Naive thymus-derived CD4-positive, alpha-beta T cell (primary cell): ENCODE results near the gene CACNA1C. TPM values are rescaled to one million over a fixed set of nuclear protein-coding genes. Genes with fewer than 3 reads are reported as not detected.
A peak's percentile ranks its signal among the peaks of the same experiment; 100 is the strongest.

Source experiments
- ATAC-seq: fragments of 150-1000 bp; cut with Tn5 transposase; 2 replicates; pipeline ENCODE4 v1.10.0; 2021; ENCODE audit warnings: mild to moderate bottlenecking, moderate library complexity
- CTCF ChIA-PET: fragments of 350-600 bp; sonication (Branson Sonifier 250); formaldehyde crosslinking; loops from one replicate; lab custom pipeline; 2021; ENCODE audit warnings: antibody characterized with exemption; lab: Charles Lee
- POLR2A ChIA-PET: fragments of 350-600 bp; sonication (Branson Sonifier 250); formaldehyde crosslinking; loops from one replicate; lab custom pipeline; 2021; ENCODE audit warnings: antibody characterized with exemption, inconsistent platforms; lab: Charles Lee
- DNase-seq, 9 donors: peaks; one replicate each; pipeline versions ENCODE4 v3.0.0 to v3.0.0-alpha.2; 2020 to 2022; ENCODE audit warnings: mixed read lengths in 1 of 9
- H3K27ac ChIP-seq: one replicate; pipeline ENCODE4 v1.7.0; 2013; ENCODE audit warnings: mild to moderate bottlenecking, low read depth, low read length, moderate library complexity
- H3K27me3 ChIP-seq, 2 donors: one replicate each; pipeline ENCODE4 v1.7.0; 2013; ENCODE audit warnings: low read length in 2 of 2, mild to moderate bottlenecking in 2 of 2, moderate library complexity in 2 of 2; ENCODE audit not compliant: control insufficient read depth in 2 of 2, insufficient read depth in 2 of 2
- H3K36me3 ChIP-seq, 3 experiments: 1 replicate in 2 of 3; 2 replicates in 1 of 3; pipeline ENCODE4 v1.7.0; 2013; ENCODE audit warnings: low read length in 3 of 3, mild to moderate bottlenecking in 3 of 3, moderate library complexity in 1 of 3; ENCODE audit not compliant: insufficient read depth in 3 of 3, control insufficient read depth in 2 of 3
- H3K4me1 ChIP-seq, 2 donors: one replicate each; pipeline ENCODE4 v1.7.0; 2013; ENCODE audit warnings: low read length in 2 of 2, mild to moderate bottlenecking in 2 of 2, moderate library complexity in 1 of 2; ENCODE audit not compliant: control insufficient read depth in 2 of 2, insufficient read depth in 2 of 2
- H3K4me3 ChIP-seq: 2 replicates; pipeline ENCODE4 v1.7.0; 2013; ENCODE audit warnings: mild to moderate bottlenecking, low read length
- H3K9me3 ChIP-seq, 3 experiments: 1 replicate in 2 of 3; 2 replicates in 1 of 3; pipeline ENCODE4 v1.7.0; 2013; ENCODE audit warnings: low read length in 3 of 3; ENCODE audit not compliant: control insufficient read depth in 2 of 3
- H3K27ac Mint-ChIP-seq, 9 donors: one replicate each; pipeline ENCODE4 v1.8.0; 2020 to 2022; ENCODE audit warnings: mixed read lengths in 9 of 9, mild to moderate bottlenecking in 8 of 9, moderate library complexity in 5 of 9, inconsistent platforms in 2 of 9
- H3K27me3 Mint-ChIP-seq, 5 donors: one replicate each; pipeline ENCODE4 v1.8.0; 2021 to 2022; ENCODE audit warnings: mixed read lengths in 5 of 5, mild to moderate bottlenecking in 1 of 5
- H3K36me3 Mint-ChIP-seq, 5 donors: one replicate each; pipeline ENCODE4 v1.8.0; 2020 to 2022; ENCODE audit warnings: mixed read lengths in 5 of 5, mild to moderate bottlenecking in 3 of 5, inconsistent platforms in 1 of 5
- H3K4me1 Mint-ChIP-seq, 7 donors: one replicate each; pipeline ENCODE4 v1.8.0; 2020 to 2022; ENCODE audit warnings: mixed read lengths in 7 of 7, mild to moderate bottlenecking in 3 of 7, inconsistent platforms in 1 of 7
- H3K4me3 Mint-ChIP-seq, 10 donors: one replicate each; pipeline ENCODE4 v1.8.0; 2020 to 2022; ENCODE audit warnings: mild to moderate bottlenecking in 10 of 10, mixed read lengths in 10 of 10, moderate library complexity in 6 of 10, inconsistent platforms in 2 of 10
- H3K9me3 Mint-ChIP-seq, 11 donors: one replicate each; pipeline ENCODE4 v1.8.0; 2020 to 2022; ENCODE audit warnings: mixed read lengths in 11 of 11, mild to moderate bottlenecking in 4 of 11, inconsistent platforms in 1 of 11, moderate library complexity in 1 of 11
- intact Hi-C, 2 donors: fragments of 100-400 bp; cut with micrococcal nuclease; formaldehyde crosslinking; loops; one replicate each; pipeline ENCODE4 v1.15.1; 2023
- polyA plus RNA-seq, 2 donors: library from polyadenylated mRNA; unstranded; fragments of 300-500 nt; fragmentation: Illumina TruSeq; gene quantifications; one replicate each; pipeline ENCODE4 v1.2.3, GENCODE V29; 2021
- total RNA-seq, 6 experiments: library from RNA in 5 of 6; stranded (reverse) in 5 of 6; gene quantifications; 1 replicate in 5 of 6; 2 replicates in 1 of 6; pipeline ENCODE4 v1.2.3 and lab custom pipeline; 2021 to 2026

CACNA1C gene
- total and polyA plus RNA-seq, 7 experiments from 2014 or later = 0.04 to 0.48 (median 0.08) TPM

- POLR2A ChIA-PET = no interaction called here
- no peak for DNase-seq
- H3K27me3 ChIP-seq = no peaks in the 10 kb centered on the region
Observed at GRCh38 chr12:2637371-2637770, 584.6 kb downstream of the CACNA1C start.

GRCh38 chr12:2638273-2639019 is 585.7 kb downstream of the CACNA1C start:
- H3K27me3 Mint-ChIP-seq = peaks cover 4 to 43% (median 11%) of the 10 kb centered on the region in 5 donors
- intact Hi-C loops = no loop called here
- Histone ChIP-seq H3K4me1 (peaks cover 0 to 18% of the 10 kb centered on the region in 2 donors), H3K9me3 (no peaks in the 10 kb centered on the region), H3K27ac (no peak overlapping the region), H3K4me3 (no peak overlapping the region), H3K36me3 (no peaks in the 10 kb centered on the region), H3K27me3 (no peaks in the 10 kb centered on the region)
- ChIA-PET POLR2A (no interaction called here), CTCF (no interaction called here)
- no peak overlapping the region for H3K27ac Mint-ChIP-seq
- DNase-seq (no peak), ATAC-seq (no peak)
- H3K4me1 Mint-ChIP-seq = peaks cover 12 to 26% (median 20%) of the 10 kb centered on the region in 7 donors
- no peaks in the 10 kb centered on the region for H3K9me3 Mint-ChIP-seq
- no peak overlapping the region for H3K4me3 Mint-ChIP-seq
- H3K36me3 Mint-ChIP-seq = no peaks in the 10 kb centered on the region

More at GRCh38 chr12:2637371-2637770, 584.6 kb downstream of the CACNA1C start:
- ATAC-seq = no peak
- peaks cover 0 to 9% of the 10 kb centered on the region in 2 donors for H3K4me1 ChIP-seq
- no peak overlapping the region for H3K27ac ChIP-seq
- Mint-ChIP-seq H3K27me3 (peaks cover 7 to 39% (median 18%) of the 10 kb centered on the region in 5 donors), H3K36me3 (no peaks in the 10 kb centered on the region), H3K9me3 (no peaks in the 10 kb centered on the region), H3K27ac (no peak overlapping the region), H3K4me3 (no peak overlapping the region), H3K4me1 (peaks cover 4 to 16% (median 11%) of the 10 kb centered on the region in 7 donors)
- no peak overlapping the region for H3K4me3 ChIP-seq
- CTCF ChIA-PET = no interaction called here
- H3K36me3 ChIP-seq = no peaks in the 10 kb centered on the region
- intact Hi-C loops = no loop called here
- no peaks in the 10 kb centered on the region for H3K9me3 ChIP-seq

GRCh38 chr12:2639020-2639298 is 586.2 kb downstream of the CACNA1C start:
- ChIA-PET CTCF (no interaction called here), POLR2A (no interaction called here)
- no peak for DNase-seq
- Mint-ChIP-seq H3K4me3 (no peak overlapping the region), H3K4me1 (peaks cover 15 to 30% (median 24%) of the 10 kb centered on the region in 7 donors), H3K27me3 (peaks cover 5 to 46% (median 14%) of the 10 kb centered on the region in 5 donors), H3K27ac (no peak overlapping the region), H3K36me3 (no peaks in the 10 kb centered on the region), H3K9me3 (no peaks in the 10 kb centered on the region)
- intact Hi-C loops = no loop called here
- Histone ChIP-seq H3K9me3 (no peaks in the 10 kb centered on the region), H3K4me3 (no peak overlapping the region), H3K4me1 (peaks cover 0 to 18% of the 10 kb centered on the region in 2 donors), H3K27ac (no peak overlapping the region), H3K27me3 (no peaks in the 10 kb centered on the region), H3K36me3 (no peaks in the 10 kb centered on the region)
- ATAC-seq = no peak

GRCh38 chr12:2640281-2640680 is 587.5 kb downstream of the CACNA1C start:
- H3K27me3 ChIP-seq = no peaks in the 10 kb centered on the region
- POLR2A ChIA-PET = no interaction called here
- no peak for ATAC-seq
- intact Hi-C loops = no loop called here
- H3K36me3 ChIP-seq = no peaks in the 10 kb centered on the region
- Mint-ChIP-seq H3K27ac (no peak overlapping the region), H3K9me3 (no peaks in the 10 kb centered on the region), H3K4me3 (no peak overlapping the region), H3K27me3 (peaks cover 11 to 44% (median 21%) of the 10 kb centered on the region in 5 donors), H3K36me3 (no peaks in the 10 kb centered on the region), H3K4me1 (peaks cover 16 to 34% (median 25%) of the 10 kb centered on the region in 7 donors)
- H3K4me1 ChIP-seq = peaks cover 0 to 18% of the 10 kb centered on the region in 2 donors
- no peak for DNase-seq
- CTCF ChIA-PET = interaction anchor here (1.5 kb wide), 1 partner anchor 9 kb away, joined by 3 read pairs; no protein-coding TSS in a partner anchor
- H3K9me3 ChIP-seq = no peaks in the 10 kb centered on the region
- H3K27ac ChIP-seq = no peak overlapping the region
- no peak overlapping the region for H3K4me3 ChIP-seq

- POLR2A ChIA-PET = no interaction called here
- peak in 1 of 9 donors; percentile 47 for DNase-seq
Observed at GRCh38 chr12:2640709-2641108, 587.9 kb downstream of the CACNA1C start.

GRCh38 chr12:2641207-2641606 is 588.4 kb downstream of the CACNA1C start:
- ChIA-PET CTCF (interaction anchor here (1.5 kb wide), 1 partner anchor 10 kb away, joined by 3 read pairs; no protein-coding TSS in a partner anchor), POLR2A (no interaction called here)
- Histone ChIP-seq H3K36me3 (no peaks in the 10 kb centered on the region), H3K27me3 (no peaks in the 10 kb centered on the region), H3K9me3 (no peaks in the 10 kb centered on the region), H3K4me1 (peaks cover 0 to 18% of the 10 kb centered on the region in 2 donors), H3K27ac (no peak overlapping the region), H3K4me3 (no peak overlapping the region)
- intact Hi-C loops = no loop called here
- Mint-ChIP-seq H3K4me1 (peaks cover 16 to 34% (median 25%) of the 10 kb centered on the region in 7 donors), H3K27me3 (peaks cover 6 to 47% (median 27%) of the 10 kb centered on the region in 5 donors), H3K36me3 (no peaks in the 10 kb centered on the region), H3K27ac (no peak overlapping the region), H3K9me3 (no peaks in the 10 kb centered on the region), H3K4me3 (no peak overlapping the region)
- no peak for ATAC-seq
- no peak for DNase-seq

More at GRCh38 chr12:2640709-2641108, 587.9 kb downstream of the CACNA1C start:
- H3K36me3 ChIP-seq = no peaks in the 10 kb centered on the region
- H3K4me1 Mint-ChIP-seq = peaks cover 16 to 34% (median 25%) of the 10 kb centered on the region in 7 donors
- peak overlapping the region in 1 of 9 donors; percentile 21 for H3K27ac Mint-ChIP-seq
- peak; percentile 18 for ATAC-seq
- no peaks in the 10 kb centered on the region for H3K36me3 Mint-ChIP-seq
- no peak overlapping the region for H3K4me3 ChIP-seq
- intact Hi-C loops = no loop called here
- CTCF ChIA-PET = interaction anchor here (1.5 kb wide), 1 partner anchor 9 kb away, joined by 3 read pairs; no protein-coding TSS in a partner anchor
- no peak overlapping the region for H3K4me3 Mint-ChIP-seq
- no peaks in the 10 kb centered on the region for H3K9me3 Mint-ChIP-seq
- H3K4me1 ChIP-seq = peaks cover 0 to 18% of the 10 kb centered on the region in 2 donors
- no peaks in the 10 kb centered on the region for H3K27me3 ChIP-seq
- H3K27ac ChIP-seq = no peak overlapping the region
- H3K27me3 Mint-ChIP-seq = peaks cover 9 to 44% (median 23%) of the 10 kb centered on the region in 5 donors
- no peaks in the 10 kb centered on the region for H3K9me3 ChIP-seq
